HEK293T (cell line): ENCODE results near the gene SLC7A6OS.

ENCODE experiments used
- CTCF ChIA-PET: fragments of 350-600 bp; formaldehyde crosslinking; extraction: SDS; loops from one replicate; lab custom pipeline; 2021; ENCODE audit warnings: antibody characterized with exemption, inconsistent platforms; lab: Yijun Ruan, JAX
- POLR2A ChIA-PET: fragments of 350-600 bp; formaldehyde crosslinking; extraction: SDS; loops from one replicate; lab custom pipeline; 2020; ENCODE audit warnings: antibody characterized with exemption, inconsistent platforms; lab: Yijun Ruan, JAX
- DNase-seq: peaks from one replicate; pipeline ENCODE4 v3.0.0; 2012; ENCODE audit warnings: mixed read lengths; ENCODE audit errors: extremely low spot score
- ARNT ChIP-seq: fragments of 450-650 bp; IDR thresholded peaks from 2 replicates; pipeline ENCODE4 v1.6.1; 2017; ENCODE audit warnings: mild to moderate bottlenecking
- BHLHE40 ChIP-seq: fragments of 450-650 bp; IDR thresholded peaks from 2 replicates; pipeline ENCODE4 v1.6.1; 2016; ENCODE audit warnings: mild to moderate bottlenecking, moderate library complexity, borderline replicate concordance
- CTBP1 ChIP-seq: fragments of 450-650 bp; IDR thresholded peaks from 2 replicates; pipeline ENCODE4 v1.6.1; 2016; ENCODE audit warnings: borderline replicate concordance
- ELF4 ChIP-seq: fragments of 450-650 bp; IDR thresholded peaks from 2 replicates; pipeline ENCODE4 v1.6.1; 2017; ENCODE audit warnings: antibody characterized with exemption
- FOXA1 ChIP-seq: fragments of 450-650 bp; IDR thresholded peaks from 2 replicates; pipeline ENCODE4 v1.6.1; 2016; ENCODE audit warnings: mild to moderate bottlenecking
- FOXK2 ChIP-seq: fragments of 450-650 bp; IDR thresholded peaks from 2 replicates; pipeline ENCODE4 v1.6.1; 2016; ENCODE audit warnings: mild to moderate bottlenecking
- FOXM1 ChIP-seq: fragments of 450-650 bp; IDR thresholded peaks from 2 replicates; pipeline ENCODE4 v1.6.1; 2017; ENCODE audit warnings: mild to moderate bottlenecking, borderline replicate concordance
- HDGF ChIP-seq: fragments of 450-650 bp; IDR thresholded peaks from 2 replicates; pipeline ENCODE4 v1.6.1; 2017; ENCODE audit warnings: antibody characterized with exemption, borderline replicate concordance
- L3MBTL2 ChIP-seq: fragments of 450-650 bp; conservative IDR thresholded peaks from 2 replicates; pipeline ENCODE4 v1.6.1; 2016; ENCODE audit warnings: mild to moderate bottlenecking
- LEF1 ChIP-seq: fragments of 450-650 bp; IDR thresholded peaks from 2 replicates; pipeline ENCODE4 v1.6.1; 2017; ENCODE audit warnings: mild to moderate bottlenecking, borderline replicate concordance
- NFRKB ChIP-seq: fragments of 450-650 bp; IDR thresholded peaks from 2 replicates; pipeline ENCODE4 v1.6.1; 2016; ENCODE audit warnings: mild to moderate bottlenecking, moderate library complexity
- SP1 ChIP-seq: fragments of 450-650 bp; IDR thresholded peaks from 2 replicates; pipeline ENCODE4 v1.6.1; 2017
- SUZ12 ChIP-seq: fragments of 450-650 bp; IDR thresholded peaks from 2 replicates; pipeline ENCODE4 v1.6.1; 2016; ENCODE audit warnings: mild to moderate bottlenecking
- TARDBP ChIP-seq: fragments of 450-650 bp; IDR thresholded peaks from 2 replicates; pipeline ENCODE4 v1.6.1; 2016
- ZNF384 ChIP-seq: fragments of 450-650 bp; IDR thresholded peaks from 2 replicates; pipeline ENCODE4 v1.6.1; 2016
- TF ChIP-seq, protein P1 (sequence below): fragments of 450-650 bp; IDR thresholded peaks from 2 replicates; pipeline ENCODE4 v1.6.1; 2016

Gene SLC7A6OS

DNA sequence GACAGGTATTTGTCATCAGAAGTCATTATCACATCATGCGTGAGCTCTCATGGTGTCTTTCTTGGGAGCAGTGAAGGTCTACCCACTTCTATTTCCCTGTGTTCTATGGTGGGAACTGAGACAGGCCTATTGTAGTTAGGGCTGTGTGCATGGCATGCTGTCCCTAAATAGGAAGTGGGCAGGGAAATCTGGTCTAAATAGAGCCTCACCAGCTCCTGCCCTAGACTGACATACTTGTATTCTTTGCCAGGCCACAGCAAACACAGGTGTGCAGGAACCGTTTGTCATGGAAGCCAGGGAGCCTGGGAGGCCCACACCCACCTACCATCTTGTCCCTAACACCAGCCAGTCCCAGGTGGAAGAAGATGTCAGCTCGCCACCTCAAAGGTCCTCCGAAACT lies 36.3 kb downstream of the SLC7A6OS start:
- TF ChIP-seq CTBP1: no peak
- TF ChIP-seq NFRKB: no peak
- no peak for TF ChIP-seq L3MBTL2
- TF ChIP-seq SUZ12: no peak
- no peak for TF ChIP-seq ARNT
- TF ChIP-seq ELF4: no peak
- no peak for TF ChIP-seq SP1
- no peak for TF ChIP-seq BHLHE40
- TF ChIP-seq ZNF384: no peak
- no peak for DNase-seq
- ChIA-PET CTCF (interaction anchor here (0.9 kb wide), 1 partner anchor 11 kb away, joined by 5 read pairs; the partner anchor contains the start of gene SLC7A6), POLR2A (interaction anchor here (1.5 kb wide), 1 partner anchor 25 kb away, joined by 3 read pairs; no protein-coding TSS in a partner anchor)

DNA sequence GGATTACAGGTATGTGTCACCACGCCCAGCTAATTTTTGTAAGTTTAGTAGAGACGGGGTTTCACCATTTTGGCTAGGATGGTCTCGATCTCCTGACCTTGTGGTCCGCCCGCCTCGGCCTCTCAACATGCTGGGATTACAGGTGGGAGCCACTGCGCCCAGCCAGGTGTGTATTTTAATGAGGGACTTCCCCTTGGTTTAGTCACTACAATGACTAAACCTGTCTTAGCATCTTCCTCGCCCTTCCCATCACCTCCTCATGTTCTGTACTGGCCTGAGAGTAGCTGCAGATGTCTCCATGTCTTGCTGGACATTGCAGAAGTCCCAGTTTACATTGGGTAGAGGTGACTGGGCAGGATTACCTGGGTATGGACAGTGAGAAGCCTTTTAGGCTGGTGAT lies 36.9 kb downstream of the SLC7A6OS start:
- ChIA-PET CTCF (interaction anchor here (0.9 kb wide), 1 partner anchor 10 kb away, joined by 5 read pairs; the partner anchor contains the start of gene SLC7A6), POLR2A (interaction anchor here (1.5 kb wide), 1 partner anchor 25 kb away, joined by 3 read pairs; no protein-coding TSS in a partner anchor)
- TF ChIP-seq TARDBP (no peak), ELF4 (no peak), FOXM1 (no peak), L3MBTL2 (no peak), BHLHE40 (no peak), SUZ12 (no peak), FOXA1 (no peak), ZNF384 (no peak), CTBP1 (no peak)
- DNase-seq: no peak

GRCh38 chr16:68273459-68273858 lies 37.3 kb downstream of the SLC7A6OS start:
- ChIA-PET POLR2A (interaction anchor here (1.3 kb wide), 1 partner anchor 10 kb away, joined by 3 read pairs; no protein-coding TSS in a partner anchor), CTCF (interaction anchor here (1.3 to 1.4 kb wide), 2 partner anchors 9 to 54 kb away, joined by 3 to 5 read pairs; partner anchors contain the start of gene SLC7A6)
- DNase-seq: no peak
- TF ChIP-seq NFRKB: no peak
- TF ChIP-seq ARNT: no peak
- TF ChIP-seq, protein P1, sequence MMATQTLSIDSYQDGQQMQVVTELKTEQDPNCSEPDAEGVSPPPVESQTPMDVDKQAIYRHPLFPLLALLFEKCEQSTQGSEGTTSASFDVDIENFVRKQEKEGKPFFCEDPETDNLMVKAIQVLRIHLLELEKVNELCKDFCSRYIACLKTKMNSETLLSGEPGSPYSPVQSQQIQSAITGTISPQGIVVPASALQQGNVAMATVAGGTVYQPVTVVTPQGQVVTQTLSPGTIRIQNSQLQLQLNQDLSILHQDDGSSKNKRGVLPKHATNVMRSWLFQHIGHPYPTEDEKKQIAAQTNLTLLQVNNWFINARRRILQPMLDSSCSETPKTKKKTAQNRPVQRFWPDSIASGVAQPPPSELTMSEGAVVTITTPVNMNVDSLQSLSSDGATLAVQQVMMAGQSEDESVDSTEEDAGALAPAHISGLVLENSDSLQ: no peak
- TF ChIP-seq SUZ12: no peak
- no peak for TF ChIP-seq SP1
- TF ChIP-seq L3MBTL2: no peak
- TF ChIP-seq FOXM1: no peak
- no peak for TF ChIP-seq LEF1
- TF ChIP-seq ZNF384: no peak
- no peak for TF ChIP-seq BHLHE40
- no peak for TF ChIP-seq FOXA1
- TF ChIP-seq CTBP1: no peak

DNA sequence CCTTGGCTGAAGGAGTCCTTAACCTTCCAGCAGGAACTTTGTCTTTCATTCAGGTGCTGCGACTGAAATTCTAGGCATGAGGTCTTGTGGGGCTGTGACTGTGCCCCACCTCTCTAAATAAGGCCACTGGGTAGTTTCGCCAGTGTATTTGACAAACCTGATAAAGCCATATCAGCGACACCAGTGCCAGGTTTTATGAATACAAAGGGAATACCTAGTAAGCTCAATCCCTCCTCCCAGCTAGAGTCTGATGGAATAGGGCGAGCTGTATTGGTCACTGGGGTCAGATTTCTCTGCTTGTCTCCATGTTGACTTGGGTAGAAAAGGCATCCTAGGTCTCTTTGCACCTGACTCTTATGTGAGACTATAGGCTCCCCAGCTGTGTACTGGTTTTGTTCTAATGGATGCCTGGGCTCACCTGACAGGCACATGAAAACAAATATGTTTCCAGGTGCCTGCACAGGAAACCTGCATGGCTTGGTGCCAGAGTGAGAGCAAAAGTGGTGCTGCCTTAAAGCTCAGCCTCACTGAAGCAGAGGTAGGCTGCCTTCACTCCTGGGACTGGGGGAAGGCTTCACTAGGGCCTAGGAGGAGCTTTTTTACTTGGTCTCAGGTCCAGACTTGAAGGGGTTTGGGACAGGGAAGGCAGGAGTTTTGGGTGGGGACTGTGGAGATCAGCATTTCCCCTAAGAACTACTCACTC lies 38.1 kb downstream of the SLC7A6OS start:
- TF ChIP-seq ZNF384 (no peak), ELF4 (no peak), FOXM1 (no peak), L3MBTL2 (no peak), FOXA1 (no peak), BHLHE40 (no peak), FOXK2 (no peak)
- TF ChIP-seq, protein P1: no peak
- no peak for DNase-seq
- ChIA-PET CTCF (interaction anchor here (1.3 to 1.4 kb wide), 2 partner anchors 9 to 55 kb away, joined by 3 to 5 read pairs; partner anchors contain the start of gene SLC7A6), POLR2A (interaction anchor here (0.8 to 1.3 kb wide), 2 partner anchors 11 to 12 kb away, joined by 3 read pairs; no protein-coding TSS in a partner anchor)

- DNase-seq: no peak
- ChIA-PET POLR2A (no interaction called here), CTCF (no interaction called here)
- no peak for TF ChIP-seq FOXK2
- TF ChIP-seq L3MBTL2: no peak
- TF ChIP-seq FOXA1: no peak
- TF ChIP-seq BHLHE40: no peak
- no peak for TF ChIP-seq TARDBP
- no peak for TF ChIP-seq LEF1
- TF ChIP-seq, protein P1: no peak
- no peak for TF ChIP-seq NFRKB
- no peak for TF ChIP-seq ZNF384
- TF ChIP-seq HDGF: no peak
- no peak for TF ChIP-seq SP1
- TF ChIP-seq ELF4: no peak
- no peak for TF ChIP-seq FOXM1
- TF ChIP-seq SUZ12: no peak
- TF ChIP-seq CTBP1: no peak
- no peak for TF ChIP-seq ARNT
Measured at GRCh38 chr16:68270353-68270752, 40.4 kb downstream of the SLC7A6OS start.

DNA sequence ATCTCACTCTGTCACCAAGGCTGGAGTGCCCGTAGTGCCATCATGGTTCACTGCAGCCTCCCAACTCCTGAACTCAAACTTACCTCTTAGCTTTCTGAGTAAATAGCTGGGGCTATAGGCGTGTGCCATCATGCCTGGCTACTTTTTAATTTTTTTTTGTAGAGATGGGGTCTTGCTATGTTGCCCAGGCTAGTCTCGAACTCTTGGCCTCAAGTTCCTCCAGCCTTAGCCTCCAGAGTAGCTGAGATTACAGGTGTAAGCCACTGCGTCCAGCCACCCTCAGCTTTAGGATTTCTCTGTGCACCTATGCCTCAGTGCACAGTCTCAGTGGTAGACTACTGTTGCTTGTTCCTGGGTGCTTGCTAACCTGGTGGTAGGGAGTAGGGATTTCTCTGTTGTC lies 41.0 kb downstream of the SLC7A6OS start:
- no peak for DNase-seq
- POLR2A ChIA-PET: no interaction called here
- TF ChIP-seq ARNT (no peak), BHLHE40 (no peak), SUZ12 (no peak), CTBP1 (no peak), NFRKB (no peak), ELF4 (no peak), FOXK2 (no peak), ZNF384 (no peak), SP1 (no peak), FOXM1 (no peak), HDGF (no peak), FOXA1 (no peak), L3MBTL2 (no peak), LEF1 (no peak), TARDBP (no peak)
- TF ChIP-seq, protein P1: no peak
- CTCF ChIA-PET: no interaction called here
